Measurements from ENCODE around the gene USP9X.

USP9X gene

DNA sequence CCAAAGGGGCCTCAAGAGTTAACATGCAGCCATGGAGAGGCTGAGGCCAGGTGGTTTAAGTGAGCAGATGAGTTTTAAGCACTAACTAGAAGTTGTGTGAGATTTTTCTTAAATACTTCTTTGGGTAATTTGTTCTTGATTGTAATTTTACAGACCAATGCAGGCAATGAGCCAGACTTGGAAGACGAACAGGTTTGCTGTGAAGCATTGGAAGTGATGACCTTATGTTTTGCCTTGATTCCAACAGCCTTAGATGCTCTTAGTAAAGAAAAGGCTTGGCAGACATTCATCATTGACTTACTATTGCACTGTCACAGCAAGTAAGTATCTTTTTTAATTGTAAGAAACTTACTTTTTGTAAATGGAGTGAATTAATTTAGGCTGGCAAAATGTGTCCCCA lies 103.9 kb downstream of the USP9X start:
- H3K4me2 ChIP-seq = no peak overlapping the region
- H3K9ac ChIP-seq = no peak overlapping the region
- no peaks in the 10 kb centered on the region for H4K20me1 ChIP-seq (ENCODE audit: insufficient read depth)
- no peaks in the 10 kb centered on the region for H3K27me3 ChIP-seq (ENCODE audit: insufficient read depth, low read depth)
- H3K4me3 ChIP-seq (IDR thresholded peaks at IDR 0.05; ENCODE audit: insufficient read depth, low read depth, low read length) = no peak overlapping the region
- no peaks in the 10 kb centered on the region for H3K36me3 ChIP-seq (ENCODE audit: insufficient read depth)
- peaks cover 10% of the 10 kb centered on the region for H3K4me1 ChIP-seq (ENCODE audit: low read depth, poor library complexity, severe bottlenecking)
- no peak overlapping the region for H3K27ac ChIP-seq
- no peaks in the 10 kb centered on the region for H3K79me2 ChIP-seq (ENCODE audit: insufficient read depth, low read depth)
- no peak for TF ChIP-seq CTCF (conservative IDR thresholded peaks at IDR 0.05; ENCODE audit: low read depth, low read length)
- no peak overlapping the region for H2AFZ ChIP-seq (ENCODE audit: low read depth)

GRCh38 chrX:41192880-41193279 lies 107.6 kb downstream of the USP9X start:
- H3K36me3 ChIP-seq (ENCODE audit: insufficient read depth) = 0 out of 2 replicates have a peak, but pooled peaks cover 3% of the 10 kb centered on the region

DNA sequence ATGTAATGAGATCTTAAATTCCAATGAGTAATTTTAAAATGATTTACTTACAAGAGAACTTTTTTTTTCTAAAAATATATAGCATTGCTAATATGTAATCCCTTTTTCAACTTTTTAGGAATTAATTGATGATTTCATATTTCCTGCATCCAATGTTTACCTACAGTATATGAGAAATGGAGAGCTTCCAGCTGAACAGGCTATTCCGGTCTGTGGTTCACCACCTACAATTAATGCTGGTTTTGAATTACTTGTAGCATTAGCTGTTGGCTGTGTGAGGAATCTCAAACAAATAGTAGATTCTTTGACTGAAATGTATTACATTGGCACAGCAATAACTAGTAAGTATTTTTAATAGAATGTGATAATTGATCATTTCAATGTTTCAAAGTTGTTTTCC lies 113.2 kb downstream of the USP9X start:
- H3K27ac ChIP-seq = no peak overlapping the region
- no peak overlapping the region for H2AFZ ChIP-seq (ENCODE audit: low read depth)
- H3K36me3 ChIP-seq (ENCODE audit: insufficient read depth) = 0 out of 2 replicates have a peak, but pooled peaks cover 3% of the 10 kb centered on the region
- no peak overlapping the region for H3K4me3 ChIP-seq (IDR thresholded peaks at IDR 0.05; ENCODE audit: insufficient read depth, low read depth, low read length)
- H3K79me2 ChIP-seq (ENCODE audit: insufficient read depth, low read depth) = no peaks in the 10 kb centered on the region
- no peaks in the 10 kb centered on the region for H3K4me1 ChIP-seq (ENCODE audit: low read depth, poor library complexity, severe bottlenecking)
- H3K27me3 ChIP-seq (ENCODE audit: insufficient read depth, low read depth) = no peaks in the 10 kb centered on the region
- no peak overlapping the region for H3K4me2 ChIP-seq
- no peaks in the 10 kb centered on the region for H4K20me1 ChIP-seq (ENCODE audit: insufficient read depth)
- TF ChIP-seq CTCF (conservative IDR thresholded peaks at IDR 0.05; ENCODE audit: low read depth, low read length) = no peak
- no peak overlapping the region for H3K9ac ChIP-seq

More at GRCh38 chrX:41192880-41193279, 107.6 kb downstream of the USP9X start:
- no peaks in the 10 kb centered on the region for H3K27me3 ChIP-seq (ENCODE audit: insufficient read depth, low read depth)
- H3K9ac ChIP-seq = no peak overlapping the region
- no peaks in the 10 kb centered on the region for H3K79me2 ChIP-seq (ENCODE audit: insufficient read depth, low read depth)
- no peaks in the 10 kb centered on the region for H4K20me1 ChIP-seq (ENCODE audit: insufficient read depth)
- no peak overlapping the region for H2AFZ ChIP-seq (ENCODE audit: low read depth)
- no peak overlapping the region for H3K27ac ChIP-seq
- no peak overlapping the region for H3K4me2 ChIP-seq
- H3K4me3 ChIP-seq (IDR thresholded peaks at IDR 0.05; ENCODE audit: insufficient read depth, low read depth, low read length) = no peak overlapping the region
- TF ChIP-seq CTCF (conservative IDR thresholded peaks at IDR 0.05; ENCODE audit: low read depth, low read length) = no peak
- no peaks in the 10 kb centered on the region for H3K4me1 ChIP-seq (ENCODE audit: low read depth, poor library complexity, severe bottlenecking)

DNA sequence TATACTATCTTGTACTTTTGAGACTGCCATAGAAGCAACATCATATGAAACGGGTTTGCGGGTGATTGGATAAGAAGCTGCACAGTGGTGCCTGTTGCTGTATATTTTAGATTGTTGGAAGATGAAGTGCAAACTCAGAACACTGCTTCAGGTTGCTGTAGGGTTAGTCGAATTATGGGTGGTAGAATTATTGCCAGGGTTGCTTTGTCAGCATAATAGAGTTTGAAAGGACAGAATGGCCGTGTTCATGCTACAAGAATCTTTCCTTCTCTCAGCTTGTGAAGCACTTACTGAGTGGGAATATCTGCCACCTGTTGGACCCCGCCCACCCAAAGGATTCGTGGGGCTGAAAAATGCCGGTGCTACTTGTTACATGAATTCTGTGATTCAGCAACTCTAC lies 115.5 kb downstream of the USP9X start:
- no peak overlapping the region for H3K4me3 ChIP-seq (IDR thresholded peaks at IDR 0.05; ENCODE audit: insufficient read depth, low read depth, low read length)
- no peaks in the 10 kb centered on the region for H3K27me3 ChIP-seq (ENCODE audit: insufficient read depth, low read depth)
- TF ChIP-seq CTCF (conservative IDR thresholded peaks at IDR 0.05; ENCODE audit: low read depth, low read length) = no peak
- no peaks in the 10 kb centered on the region for H3K4me1 ChIP-seq (ENCODE audit: low read depth, poor library complexity, severe bottlenecking)
- no peak overlapping the region for H3K4me2 ChIP-seq
- no peaks in the 10 kb centered on the region for H3K79me2 ChIP-seq (ENCODE audit: insufficient read depth, low read depth)
- H2AFZ ChIP-seq (ENCODE audit: low read depth) = no peak overlapping the region
- H3K27ac ChIP-seq = no peak overlapping the region
- 0 out of 2 replicates have a peak, but pooled peaks cover 3% of the 10 kb centered on the region for H3K36me3 ChIP-seq (ENCODE audit: insufficient read depth)
- no peak overlapping the region for H3K9ac ChIP-seq
- no peaks in the 10 kb centered on the region for H4K20me1 ChIP-seq (ENCODE audit: insufficient read depth)

Data from KMS-11 (cell line).